ENCODE measurements around the gene EIF3B.
"Not testable (repeated sequence)": the region's sequence is repeated elsewhere in the genome, so short reads cannot be mapped to it uniquely, and the experiment has no call there.

EIF3B gene

DNA sequence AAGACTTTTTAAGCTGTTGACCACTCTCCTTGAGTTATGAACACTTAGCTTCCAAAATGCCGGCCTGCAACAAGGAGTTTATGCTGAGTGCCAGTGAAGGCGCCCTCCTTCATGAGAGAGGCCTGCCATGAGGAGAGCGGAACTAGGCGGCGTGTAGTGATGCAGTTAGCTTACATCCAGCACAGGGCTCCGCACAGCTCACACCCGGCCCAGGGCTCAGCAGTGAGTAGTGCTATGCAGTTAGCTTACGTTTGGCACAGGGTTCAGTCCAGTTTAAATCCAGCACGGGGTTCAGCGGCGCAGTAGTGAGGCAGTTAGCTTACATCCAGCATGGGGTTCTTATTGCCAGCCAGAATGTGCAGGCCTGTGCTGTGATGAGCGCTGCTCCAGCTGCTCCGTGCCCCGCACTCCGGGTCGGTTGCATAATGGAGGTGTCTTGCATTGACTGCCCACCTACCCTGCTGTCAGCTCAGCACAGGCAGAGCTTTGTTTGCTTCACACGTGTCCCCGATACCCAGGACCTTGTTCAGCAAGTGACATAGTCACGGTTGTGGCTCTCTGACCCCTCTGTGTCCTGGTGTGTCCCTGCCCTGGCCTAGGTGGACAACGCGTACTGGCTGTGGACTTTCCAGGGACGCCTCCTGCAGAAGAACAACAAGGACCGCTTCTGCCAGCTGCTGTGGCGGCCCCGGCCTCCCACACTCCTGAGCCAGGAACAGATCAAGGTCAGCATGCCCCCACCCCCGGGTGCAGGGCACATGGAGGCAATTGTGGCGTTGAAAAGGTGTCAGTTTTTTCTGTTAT lies 21.9 kb downstream of the EIF3B start:
- DNase-seq (ENCODE audit: low read depth in 2 of 2), result no peak

DNA sequence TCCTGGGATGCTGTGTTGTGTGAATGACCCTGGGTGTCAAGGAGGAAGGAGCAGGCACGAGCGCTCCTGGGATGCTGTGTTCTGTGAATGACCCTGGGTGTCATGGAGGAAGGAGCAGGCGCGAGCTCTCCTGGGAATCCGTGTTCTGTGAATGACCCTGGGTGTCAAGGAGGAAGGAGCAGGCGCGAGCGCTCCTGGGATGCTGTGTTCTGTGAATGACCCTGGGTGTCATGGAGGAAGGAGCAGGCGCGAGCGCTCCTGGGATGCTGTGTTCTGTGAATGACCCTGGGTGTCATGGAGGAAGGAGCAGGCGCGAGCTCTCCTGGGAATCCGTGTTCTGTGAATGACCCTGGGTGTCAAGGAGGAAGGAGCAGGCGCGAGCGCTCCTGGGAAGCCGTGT lies 22.9 kb downstream of the EIF3B start:
- DNase-seq (ENCODE audit: low read depth in 2 of 2), result not testable (repeated sequence)

DNA sequence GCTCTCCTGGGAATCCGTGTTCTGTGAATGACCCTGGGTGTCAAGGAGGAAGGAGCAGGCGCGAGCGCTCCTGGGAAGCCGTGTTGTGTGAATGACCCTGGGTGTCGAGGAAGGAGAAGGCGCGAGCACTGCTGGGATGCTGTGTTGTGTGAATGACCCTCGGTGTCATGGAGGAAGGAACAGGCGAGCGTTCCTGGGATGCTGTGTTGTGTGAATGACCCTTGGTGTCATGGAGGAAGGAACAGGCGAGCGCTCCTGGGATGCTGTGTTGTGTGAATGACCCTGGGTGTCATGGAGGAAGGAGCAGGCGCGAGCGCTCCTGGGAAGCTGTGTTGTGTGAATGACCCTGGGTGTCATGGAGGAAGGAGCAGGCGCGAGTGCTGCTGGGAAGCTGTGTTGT lies 23.5 kb downstream of the EIF3B start:
- not testable (repeated sequence) for DNase-seq (ENCODE audit: low read depth in 2 of 2)

DNA sequence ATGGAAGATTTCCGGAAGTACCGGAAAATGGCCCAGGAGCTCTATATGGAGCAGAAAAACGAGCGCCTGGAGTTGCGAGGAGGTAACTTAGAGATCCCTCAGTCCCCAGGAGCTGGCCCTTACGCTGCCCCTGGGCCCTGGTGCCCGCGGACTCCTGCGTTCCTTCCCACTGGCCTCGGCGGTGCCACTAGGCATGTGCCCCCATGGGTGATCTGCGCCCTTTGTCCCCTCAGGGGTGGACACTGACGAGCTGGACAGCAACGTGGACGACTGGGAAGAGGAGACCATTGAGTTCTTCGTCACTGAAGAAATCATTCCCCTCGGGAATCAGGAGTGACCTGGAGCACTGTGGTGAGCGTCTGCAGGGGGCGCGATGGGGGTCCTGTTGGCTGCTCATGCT lies 24.5 kb downstream of the EIF3B start:
- no peak for DNase-seq (ENCODE audit: low read depth in 2 of 2)

DNA sequence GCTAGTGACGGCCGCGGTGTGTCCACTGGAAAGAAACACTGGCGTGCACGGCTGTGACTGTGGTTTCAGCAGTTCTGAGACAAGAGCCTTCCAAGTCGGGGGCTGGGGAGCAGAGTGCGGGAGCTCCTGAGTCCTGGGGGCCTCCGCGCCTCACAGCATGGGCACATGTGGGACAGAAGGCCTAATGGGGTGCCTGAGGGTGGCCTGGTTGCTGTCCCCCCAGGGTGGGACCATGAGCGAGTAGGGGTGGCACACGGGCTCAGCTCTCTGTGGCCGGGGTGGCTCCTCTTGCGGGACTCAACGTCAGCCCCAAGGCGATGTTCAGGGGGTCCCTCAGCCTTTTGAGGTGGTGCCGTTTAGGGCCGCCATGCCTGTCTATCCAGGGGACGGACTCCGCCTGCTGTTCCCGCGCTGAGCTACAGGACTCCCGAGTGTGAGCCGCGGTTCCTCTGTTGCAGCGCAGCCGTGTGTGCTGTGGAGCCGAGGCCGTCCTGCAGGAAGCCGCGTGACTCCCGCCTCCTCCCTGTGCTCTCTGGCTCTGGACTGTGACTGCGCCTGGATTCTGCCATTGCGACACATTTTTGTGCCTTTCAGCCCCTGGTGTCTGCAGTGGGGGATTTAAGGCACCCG lies 25.3 kb downstream of the EIF3B start:
- DNase-seq (ENCODE audit: low read depth in 2 of 2), result no peak

DNA sequence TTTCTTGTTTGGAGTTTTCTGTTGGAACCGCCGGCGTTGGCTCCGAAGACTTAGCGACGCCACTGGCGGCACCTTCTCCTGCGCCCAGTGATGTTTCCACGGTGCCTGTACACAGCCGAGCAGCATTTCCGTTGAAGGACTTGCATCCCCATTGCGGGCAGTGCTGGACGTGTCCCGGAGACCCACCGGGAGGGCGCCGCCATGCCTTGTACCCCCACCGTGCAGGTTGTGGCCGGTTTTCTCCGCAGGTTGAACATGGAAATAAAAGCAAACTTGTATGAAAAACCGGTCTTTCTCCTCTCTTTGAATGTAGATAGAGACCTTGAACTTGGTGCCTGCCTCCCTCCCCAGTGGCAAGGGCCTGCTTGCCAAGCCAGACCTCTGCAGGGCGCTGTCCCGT lies 25.8 kb downstream of the EIF3B start:
- no peak for DNase-seq (ENCODE audit: low read depth in 2 of 2)

DNA sequence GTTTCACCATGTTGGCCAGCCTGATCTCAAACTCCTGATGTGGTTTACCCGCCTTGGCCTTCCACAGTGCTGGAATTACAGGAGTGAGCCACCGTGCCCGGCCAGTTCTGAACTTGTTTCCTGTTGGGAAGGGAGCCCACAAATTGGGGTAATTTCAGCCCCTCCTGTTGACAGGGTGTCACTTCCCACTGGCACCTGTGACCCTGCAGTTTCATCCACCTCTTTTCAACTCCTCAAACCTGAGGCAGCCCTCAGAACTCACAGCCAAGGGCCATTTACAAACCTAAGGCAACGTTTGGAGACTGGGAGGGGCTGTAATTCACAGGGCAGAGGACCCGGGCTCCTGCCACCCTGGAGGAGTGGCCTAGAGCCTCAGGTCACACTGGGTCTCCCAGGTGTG lies 26.6 kb downstream of the EIF3B start:
- no peak for DNase-seq (ENCODE audit: low read depth in 2 of 2)

DNA sequence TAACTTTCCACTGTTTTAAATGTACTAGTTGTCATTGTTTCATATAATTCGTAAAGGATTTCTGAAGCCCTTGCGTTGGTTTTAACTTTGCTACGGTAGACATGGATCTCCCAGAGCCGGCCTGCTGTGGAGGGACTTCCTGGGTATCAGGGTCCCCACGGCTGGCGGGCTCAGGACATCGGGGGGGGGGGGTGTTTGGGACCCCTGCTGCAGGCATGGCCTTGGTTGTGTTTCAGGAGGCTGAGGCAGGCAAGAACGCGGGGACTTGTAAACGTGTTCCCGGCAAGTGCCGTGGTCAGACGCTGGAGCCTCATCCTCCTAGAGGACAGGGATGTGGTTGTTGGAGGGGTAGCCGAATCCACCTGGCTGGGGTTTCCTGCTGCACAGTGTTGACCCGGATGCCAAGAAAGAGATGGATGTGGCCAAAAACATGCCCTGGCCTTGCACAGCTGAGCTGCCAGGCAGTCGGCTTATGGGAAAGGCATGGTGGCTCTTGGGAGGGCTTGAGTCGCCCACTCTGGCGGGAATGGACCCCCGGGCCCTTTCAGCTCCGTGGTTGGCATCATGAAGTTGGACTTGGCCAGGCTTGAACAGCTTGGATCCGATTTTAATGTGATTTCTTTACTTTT lies 27.4 kb downstream of the EIF3B start:
- DNase-seq (ENCODE audit: low read depth in 2 of 2), result no peak

DNA sequence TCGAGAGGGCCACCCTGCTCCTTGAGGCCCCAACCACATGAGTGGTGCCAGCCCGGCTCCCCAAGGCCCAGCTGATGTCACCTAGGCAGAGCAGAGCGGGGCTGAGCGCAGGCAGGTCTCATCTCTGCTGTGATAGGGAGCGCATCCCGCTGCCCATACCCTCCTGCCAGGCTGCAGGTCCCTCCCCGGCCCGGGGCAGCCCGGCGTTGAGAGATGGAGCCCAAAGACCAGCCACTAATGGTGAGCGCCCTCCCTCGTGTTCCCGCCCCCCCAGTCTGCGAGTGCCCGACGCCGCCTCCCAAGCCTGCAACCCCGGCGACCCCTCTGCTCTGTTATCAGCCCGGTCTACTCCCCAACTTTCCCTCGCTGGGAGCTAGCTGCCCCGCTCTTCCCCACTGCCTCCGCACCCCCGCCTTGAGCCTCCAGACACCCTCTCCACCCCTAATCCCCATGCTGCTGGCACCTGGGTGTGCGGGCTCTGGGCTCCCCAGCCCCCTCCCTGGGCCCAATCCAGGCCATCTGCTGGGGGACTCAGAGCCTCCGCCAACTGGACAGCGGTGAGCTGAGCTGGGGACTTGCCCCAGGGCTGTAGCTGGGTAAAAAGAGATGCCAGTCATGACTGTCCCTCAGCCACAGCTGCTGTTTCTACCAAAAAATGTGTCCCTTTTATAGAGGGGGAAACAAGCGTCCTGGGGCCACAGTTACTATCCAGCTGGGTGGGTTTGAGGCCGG lies 29.1 kb downstream of the EIF3B start:
- DNase-seq (ENCODE audit: low read depth in 2 of 2), result no peak

DNA sequence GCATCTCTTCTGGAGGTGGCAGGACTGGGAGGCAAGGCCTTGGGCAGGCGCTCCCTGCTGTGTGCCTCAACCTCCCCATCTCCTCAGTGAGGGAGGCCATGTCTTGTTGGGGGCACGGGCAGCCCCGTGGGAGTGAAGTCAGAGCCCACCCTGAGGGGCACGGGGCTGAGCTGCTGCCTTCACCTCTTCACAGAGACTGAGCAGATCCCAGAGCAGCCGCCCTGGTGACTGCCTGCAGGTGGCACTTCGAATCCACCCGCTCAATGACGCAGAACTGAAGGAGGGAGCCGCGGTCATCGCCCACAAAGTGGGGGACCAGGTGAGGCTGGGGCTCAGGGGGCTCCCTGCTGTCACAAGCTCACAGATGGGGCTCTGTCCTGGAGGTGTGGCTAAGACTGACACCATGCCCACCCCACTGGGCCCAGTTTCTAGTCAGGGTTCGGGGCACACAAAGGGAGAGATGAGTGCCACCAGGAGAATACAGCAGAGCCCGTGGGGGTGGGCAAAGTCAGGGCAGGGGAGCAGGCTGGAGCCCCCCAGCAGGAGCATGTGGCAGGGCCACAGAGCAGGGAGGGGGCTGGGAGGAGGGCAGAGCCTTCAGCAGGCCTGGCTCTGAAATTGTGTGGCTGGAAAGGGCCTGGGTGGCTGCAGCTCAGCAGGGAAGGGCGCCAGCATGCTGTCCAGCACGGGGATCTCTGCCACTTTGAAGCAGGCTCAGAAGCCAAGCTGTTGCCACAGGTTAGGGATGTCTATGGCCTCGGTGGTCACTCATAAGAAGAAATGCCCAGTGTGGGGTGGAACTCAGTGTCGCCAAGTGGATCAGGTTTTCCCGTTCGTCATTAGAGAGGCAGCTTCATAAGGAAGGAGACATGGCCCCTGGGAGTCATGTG lies 30.0 kb downstream of the EIF3B start:
- DNase-seq (ENCODE audit: low read depth in 2 of 2), result no peak

DNA sequence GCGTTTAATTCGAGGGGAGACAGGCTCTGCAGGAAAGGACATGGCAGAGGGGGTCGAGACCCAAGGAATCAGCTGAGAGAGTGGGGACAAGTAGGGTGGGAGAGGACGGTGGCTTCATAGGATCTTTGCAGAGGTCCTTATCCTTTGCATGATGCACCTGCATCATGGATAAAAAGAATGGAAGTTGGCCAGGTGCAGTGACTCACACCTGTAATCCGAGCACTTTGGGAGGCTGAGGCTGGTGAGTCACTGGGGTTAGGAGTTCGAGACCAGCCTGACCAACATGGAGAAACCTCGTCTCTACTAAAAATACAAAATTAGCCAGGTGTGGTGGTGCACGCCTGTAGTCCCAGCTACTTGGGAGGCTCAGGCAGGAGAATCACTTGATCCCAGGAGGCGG lies 31.5 kb downstream of the EIF3B start:
- not testable (repeated sequence) for DNase-seq (ENCODE audit: low read depth in 2 of 2)

DNA sequence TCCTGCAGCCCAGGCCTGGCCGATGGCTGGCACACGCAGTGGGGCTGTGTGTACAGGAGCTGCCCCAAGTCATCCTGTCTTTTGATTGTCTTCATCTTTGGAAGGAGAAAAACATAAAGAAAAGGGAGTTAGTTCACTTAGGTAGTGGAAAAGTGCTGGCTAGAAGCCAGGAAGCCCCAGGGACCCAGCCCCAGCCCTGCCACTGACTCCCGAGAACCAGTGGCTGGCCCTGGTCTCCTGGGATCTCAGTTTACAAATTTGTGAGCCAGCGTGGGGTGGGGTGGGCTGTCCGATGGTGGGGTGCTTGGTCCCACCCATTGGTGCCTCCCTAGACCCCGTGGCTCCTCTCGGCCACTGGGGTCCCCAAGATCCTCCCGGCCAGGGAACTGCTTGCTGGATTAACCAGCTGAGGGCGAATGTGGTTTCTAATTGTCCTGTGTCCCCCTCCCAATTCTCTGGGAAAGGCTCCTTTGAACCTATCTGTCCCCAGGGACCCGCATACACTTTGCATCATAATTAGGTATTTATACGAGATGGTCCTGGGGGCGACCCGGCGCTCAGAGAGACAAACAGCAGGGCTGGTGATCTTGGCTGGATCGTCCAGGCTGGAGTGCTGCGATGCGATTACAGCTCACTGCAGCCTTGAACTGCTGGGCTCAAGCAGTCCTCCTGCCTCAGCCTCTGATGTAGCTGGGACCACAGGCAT lies 32.5 kb downstream of the EIF3B start:
- no peak for DNase-seq (ENCODE audit: low read depth in 2 of 2)

DNA sequence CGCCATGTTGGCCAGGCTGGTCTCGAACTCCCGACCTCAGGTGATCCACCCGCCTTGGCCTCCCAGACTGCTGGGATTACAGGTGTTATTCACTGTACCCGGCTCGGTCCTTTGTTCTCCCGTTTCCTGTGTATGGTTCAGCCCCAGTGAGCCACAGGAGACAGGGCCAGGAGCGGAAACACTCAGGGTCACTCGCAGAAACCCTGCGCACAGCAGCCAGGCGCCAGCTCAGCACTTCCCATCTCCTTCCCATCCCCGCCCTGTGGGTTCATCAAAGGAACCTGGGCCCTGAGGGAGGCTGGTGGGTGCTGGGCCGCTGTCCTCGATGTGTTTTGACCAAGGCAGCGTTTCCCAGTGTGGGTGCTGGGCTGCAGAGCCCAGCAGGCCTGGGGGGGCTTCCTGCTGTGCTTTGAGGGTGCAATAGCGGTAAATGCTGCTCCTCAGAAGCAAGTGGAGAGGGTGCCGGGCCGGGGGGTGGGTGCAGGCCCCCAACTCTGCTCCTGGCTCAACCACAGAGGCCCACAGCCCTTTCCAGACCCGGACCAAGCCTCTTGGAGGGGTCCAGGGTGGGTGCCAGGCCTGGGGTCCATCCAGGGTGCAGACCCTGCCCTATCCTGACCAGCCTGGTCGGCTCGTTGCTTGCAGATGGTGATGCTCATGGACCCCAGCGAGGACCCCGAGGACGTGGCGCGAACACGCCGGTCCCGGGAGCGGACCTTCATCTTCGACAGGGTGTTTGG lies 33.4 kb downstream of the EIF3B start:
- no peak for DNase-seq (ENCODE audit: low read depth in 2 of 2)

DNA sequence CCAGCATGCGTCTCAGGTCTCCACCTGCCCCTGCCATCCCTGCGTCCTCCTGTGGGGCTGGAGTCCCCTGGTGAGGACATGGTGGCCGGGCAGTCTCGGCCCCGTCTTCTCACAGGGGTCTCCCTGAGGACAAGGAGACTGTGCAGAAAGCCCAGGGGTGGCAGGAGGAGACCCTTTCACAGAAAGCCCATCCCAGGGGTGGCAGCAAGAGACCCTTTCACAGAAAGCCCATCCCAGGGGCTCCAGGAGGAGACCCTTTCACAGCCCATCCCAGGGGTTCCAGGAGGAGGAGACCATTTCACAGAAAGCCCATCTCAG lies 34.0 kb downstream of the EIF3B start:
- no peak for DNase-seq (ENCODE audit: low read depth in 2 of 2)

DNA sequence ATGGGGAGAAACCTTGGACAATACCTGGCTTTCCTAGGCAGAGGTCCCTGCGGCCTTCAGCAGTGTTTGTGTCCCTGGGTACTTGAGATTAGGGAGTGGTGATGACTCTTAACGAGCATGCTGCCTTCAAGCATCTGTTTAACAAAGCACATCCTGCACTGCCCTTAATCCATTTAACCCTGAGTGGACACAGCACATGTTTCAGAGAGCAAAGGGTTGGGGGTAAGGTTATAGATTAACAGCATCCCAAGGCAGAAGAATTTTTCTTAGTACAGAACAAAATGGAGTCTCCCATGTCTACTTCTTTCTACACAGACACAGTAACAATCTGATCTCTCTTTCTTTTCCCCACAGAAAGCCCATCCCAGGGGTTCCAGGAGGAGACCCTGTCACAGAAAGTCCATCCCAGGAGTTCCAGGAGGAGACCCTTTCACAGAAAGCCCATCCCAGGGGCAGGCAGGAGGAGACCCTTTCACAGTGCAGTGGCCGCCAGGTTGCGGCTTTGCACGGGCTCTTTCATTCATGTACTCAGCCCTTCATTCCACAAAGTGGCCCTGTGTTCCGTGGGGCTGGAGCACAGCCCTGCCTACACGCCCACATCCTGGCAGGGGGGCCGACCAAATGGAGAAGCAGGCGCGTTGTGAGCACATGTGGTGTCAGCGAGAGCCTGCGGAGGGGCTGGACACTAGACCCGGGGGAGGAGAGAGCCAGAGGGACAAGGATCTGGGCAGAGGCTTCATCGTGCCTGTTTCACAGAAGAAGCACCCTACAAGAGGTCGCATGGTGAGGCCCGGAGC lies 35.6 kb downstream of the EIF3B start:
- not testable (repeated sequence) for DNase-seq (ENCODE audit: low read depth in 2 of 2)

DNA sequence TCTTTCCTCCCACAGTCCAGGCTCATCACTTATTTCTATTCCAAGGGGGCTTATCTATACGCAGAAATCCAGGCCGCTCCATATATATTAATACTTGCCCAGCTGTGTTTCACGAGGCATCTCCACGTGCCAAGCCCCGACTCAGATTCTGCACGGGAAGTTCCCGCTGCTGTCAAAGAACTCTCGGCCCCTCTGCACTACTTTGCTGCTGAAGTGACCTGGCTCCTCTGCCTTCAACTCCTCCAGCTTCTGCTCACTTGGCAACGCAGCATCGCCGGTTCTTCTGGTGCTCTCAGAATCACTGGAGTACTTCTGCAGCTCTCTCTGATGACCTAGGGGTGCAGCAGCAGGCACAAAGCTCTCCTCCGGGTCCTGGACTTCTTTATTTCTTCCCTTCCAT lies 39.1 kb downstream of the EIF3B start:
- DNase-seq (ENCODE audit: low read depth in 2 of 2), result no peak

DNA sequence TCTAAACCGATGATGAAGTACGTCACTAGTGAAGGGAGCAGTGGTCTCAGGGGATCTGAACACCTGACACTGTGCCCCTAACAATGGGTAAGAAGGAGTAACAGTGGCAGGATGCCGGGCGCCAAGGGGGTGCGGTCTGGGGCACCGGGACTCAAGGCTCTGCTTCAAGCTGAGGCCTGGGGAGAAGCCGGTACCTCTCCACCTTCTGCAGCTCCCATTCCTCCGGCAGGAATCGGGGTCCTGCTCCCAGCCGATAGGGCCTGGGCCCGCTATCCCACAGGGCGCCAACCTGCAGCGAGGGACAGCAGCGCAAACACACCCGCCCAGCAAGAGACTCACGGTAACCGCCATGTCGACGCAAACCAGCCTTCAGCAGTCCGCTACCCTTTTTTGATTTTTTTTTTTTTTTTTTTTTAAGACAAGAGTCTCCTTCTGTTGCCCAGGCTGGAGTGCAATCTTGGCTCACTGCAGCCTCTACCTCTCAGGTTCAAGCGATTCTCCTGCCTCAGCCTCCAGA lies 40.0 kb downstream of the EIF3B start:
- DNase-seq (ENCODE audit: low read depth in 2 of 2), result no peak

DNA sequence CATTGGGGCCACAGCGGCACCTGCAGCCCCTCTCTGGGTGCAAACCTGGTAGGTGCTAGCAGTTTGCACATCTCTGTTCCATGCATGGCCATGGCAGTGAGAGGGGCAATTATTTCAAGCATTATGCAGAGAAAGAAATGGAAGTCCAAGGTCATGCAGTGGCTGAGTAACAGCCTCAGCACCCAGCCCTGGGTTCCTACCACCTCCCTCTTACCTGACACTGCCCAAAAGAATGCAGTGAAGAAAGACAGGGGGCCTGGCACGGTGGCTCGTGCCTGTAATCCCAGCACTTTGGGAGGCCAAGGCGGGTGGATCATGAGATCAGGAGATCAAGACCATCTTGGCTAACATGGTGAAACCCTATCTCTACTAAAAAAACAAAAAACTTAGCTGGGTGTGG lies 43.9 kb downstream of the EIF3B start:
- DNase-seq (ENCODE audit: low read depth in 2 of 2), result no peak
